ENCODE data around the gene CYB5B.
"Not testable (repeated sequence)": the region's sequence is repeated elsewhere in the genome, so short reads cannot be mapped to it uniquely, and the experiment has no call there.

DNA sequence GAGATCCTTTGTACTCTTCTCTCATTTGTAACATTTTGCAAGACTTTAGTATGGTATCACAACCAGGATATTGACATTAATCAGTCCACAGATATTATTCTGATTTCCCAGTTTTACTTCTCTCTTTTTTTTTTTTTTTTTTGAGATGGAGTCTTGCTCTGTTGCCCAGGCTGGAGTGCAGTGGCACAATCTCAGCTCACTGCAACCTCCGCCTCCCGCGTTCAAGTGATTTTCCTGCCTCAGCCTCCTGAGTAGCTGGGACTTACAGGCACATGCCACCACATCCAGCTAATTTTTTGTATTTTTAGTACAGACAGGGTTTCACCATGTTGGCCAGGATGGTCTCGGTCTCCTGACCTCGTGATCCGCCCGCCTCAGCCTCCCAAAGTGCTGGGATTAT lies 16.6 kb downstream of the CYB5B start:
- not testable (repeated sequence) for TF ChIP-seq POLR2A, POLR2AphosphoS5 (IDR thresholded peaks at IDR 0.05)
- TF ChIP-seq, protein P1, sequence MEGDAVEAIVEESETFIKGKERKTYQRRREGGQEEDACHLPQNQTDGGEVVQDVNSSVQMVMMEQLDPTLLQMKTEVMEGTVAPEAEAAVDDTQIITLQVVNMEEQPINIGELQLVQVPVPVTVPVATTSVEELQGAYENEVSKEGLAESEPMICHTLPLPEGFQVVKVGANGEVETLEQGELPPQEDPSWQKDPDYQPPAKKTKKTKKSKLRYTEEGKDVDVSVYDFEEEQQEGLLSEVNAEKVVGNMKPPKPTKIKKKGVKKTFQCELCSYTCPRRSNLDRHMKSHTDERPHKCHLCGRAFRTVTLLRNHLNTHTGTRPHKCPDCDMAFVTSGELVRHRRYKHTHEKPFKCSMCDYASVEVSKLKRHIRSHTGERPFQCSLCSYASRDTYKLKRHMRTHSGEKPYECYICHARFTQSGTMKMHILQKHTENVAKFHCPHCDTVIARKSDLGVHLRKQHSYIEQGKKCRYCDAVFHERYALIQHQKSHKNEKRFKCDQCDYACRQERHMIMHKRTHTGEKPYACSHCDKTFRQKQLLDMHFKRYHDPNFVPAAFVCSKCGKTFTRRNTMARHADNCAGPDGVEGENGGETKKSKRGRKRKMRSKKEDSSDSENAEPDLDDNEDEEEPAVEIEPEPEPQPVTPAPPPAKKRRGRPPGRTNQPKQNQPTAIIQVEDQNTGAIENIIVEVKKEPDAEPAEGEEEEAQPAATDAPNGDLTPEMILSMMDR (IDR thresholded peaks at IDR 0.05) = not testable (repeated sequence)

Measured in breast epithelium (tissue), 3 donors.